Effector memory CD8-positive, alpha-beta T cell (primary cell): ENCODE results near the gene DYNC1I2.

Experiments used
- ATAC-seq: fragments of 150-1000 bp; cut with Tn5 transposase; replicated peaks from 2 replicates; pipeline ENCODE4 v1.10.0; 2021; ENCODE audit warnings: mild to moderate bottlenecking, moderate library complexity
- DNase-seq, 3 experiments: peaks; one replicate each; pipeline ENCODE4 v3.0.0; 2021
- H3K27ac Mint-ChIP-seq, 2 donors: one replicate each; pipeline ENCODE4 v1.8.0; 2022; ENCODE audit warnings: mild to moderate bottlenecking in 2 of 2, mixed read lengths in 2 of 2, moderate library complexity in 2 of 2
- H3K27me3 Mint-ChIP-seq, 2 donors: one replicate each; pipeline ENCODE4 v1.8.0; 2022; ENCODE audit warnings: mixed read lengths in 2 of 2
- H3K36me3 Mint-ChIP-seq: one replicate; pipeline ENCODE4 v1.8.0; 2022; ENCODE audit warnings: mild to moderate bottlenecking, moderate library complexity, mixed read lengths; ENCODE audit not compliant: insufficient read depth
- H3K4me1 Mint-ChIP-seq, 2 donors: one replicate each; pipeline ENCODE4 v1.8.0; 2022; ENCODE audit warnings: low read depth in 2 of 2, mixed read lengths in 2 of 2
- H3K4me3 Mint-ChIP-seq, 2 donors: one replicate each; pipeline ENCODE4 v1.8.0; 2022; ENCODE audit warnings: mild to moderate bottlenecking in 2 of 2, mixed read lengths in 2 of 2, moderate library complexity in 2 of 2
- H3K9me3 Mint-ChIP-seq, 2 donors: one replicate each; pipeline ENCODE4 v1.8.0; 2022; ENCODE audit warnings: mixed read lengths in 2 of 2
- total RNA-seq, 9 experiments: gene quantifications; one replicate each; lab custom pipeline; 2026; lab: John Stamatoyannopoulos, UW

DYNC1I2 gene
- total RNA-seq, result 32.9 to 93.1 (median 83.0) reads per million in 9 experiments

GRCh38 chr2:171687287-171688128 lies at the start of gene DYNC1I2:
TSS of gene DYNC1I2 (plus strand) at chr2:171687469. CDS start at chr2:171690156, 2,687 bp downstream.
- peak within 1 kb of the TSS; percentile 83 to 91 for H3K4me3 Mint-ChIP-seq
- H3K27me3 Mint-ChIP-seq, result no peaks in the 10 kb centered on the region
- peaks cover 31% of the 10 kb centered on the region for H3K36me3 Mint-ChIP-seq
- no peaks in the 10 kb centered on the region for H3K9me3 Mint-ChIP-seq
- H3K4me1 Mint-ChIP-seq, result peaks cover 18 to 30% of the 10 kb centered on the region in 2 donors
- H3K27ac Mint-ChIP-seq, result peak within 1 kb of the TSS; percentile 92 to 94
- peak; percentile 36 to 48 (median 41) for DNase-seq
- peak; percentile 74 for ATAC-seq

GRCh38 chr2:171651667-171652415 lies 35.4 kb upstream of the DYNC1I2 start:
- Mint-ChIP-seq H3K27ac (no peak overlapping the region), H3K4me3 (no peak overlapping the region), H3K36me3 (no peaks in the 10 kb centered on the region), H3K27me3 (peaks cover 69 to 71% of the 10 kb centered on the region in 2 donors), H3K4me1 (no peaks in the 10 kb centered on the region), H3K9me3 (peaks cover 5 to 8% of the 10 kb centered on the region in 2 donors)
- DNase-seq (no peak), ATAC-seq (no peak)

- Mint-ChIP-seq H3K4me3 (no peak overlapping the region), H3K27me3 (peaks cover 75 to 76% of the 10 kb centered on the region in 2 donors), H3K4me1 (no peaks in the 10 kb centered on the region), H3K9me3 (peaks cover 5 to 8% of the 10 kb centered on the region in 2 donors), H3K27ac (no peak overlapping the region), H3K36me3 (no peaks in the 10 kb centered on the region)
- ATAC-seq (no peak), DNase-seq (no peak)
Measured at GRCh38 chr2:171652416-171652785, 34.9 kb upstream of the DYNC1I2 start.

GRCh38 chr2:171655586-171655985 lies 31.7 kb upstream of the DYNC1I2 start:
- Mint-ChIP-seq H3K4me3 (no peak overlapping the region), H3K27ac (no peak overlapping the region), H3K4me1 (no peaks in the 10 kb centered on the region), H3K9me3 (peaks cover 5 to 8% of the 10 kb centered on the region in 2 donors), H3K36me3 (no peaks in the 10 kb centered on the region), H3K27me3 (peaks cover 61% of the 10 kb centered on the region in 2 donors)
- DNase-seq (no peak), ATAC-seq (no peak)

GRCh38 chr2:171667041-171667440 lies 20.2 kb upstream of the DYNC1I2 start:
- H3K36me3 Mint-ChIP-seq, result no peaks in the 10 kb centered on the region
- H3K9me3 Mint-ChIP-seq, result no peaks in the 10 kb centered on the region
- H3K4me1 Mint-ChIP-seq, result no peaks in the 10 kb centered on the region
- H3K4me3 Mint-ChIP-seq, result no peak overlapping the region
- no peak for ATAC-seq
- no peak for DNase-seq
- peaks cover 54 to 59% of the 10 kb centered on the region in 2 donors for H3K27me3 Mint-ChIP-seq
- H3K27ac Mint-ChIP-seq, result no peak overlapping the region

- H3K36me3 Mint-ChIP-seq, result no peaks in the 10 kb centered on the region
Measured at GRCh38 chr2:171668183-171668582, 19.1 kb upstream of the DYNC1I2 start.

GRCh38 chr2:171669121-171669520 lies 18.1 kb upstream of the DYNC1I2 start:
- Mint-ChIP-seq H3K27me3 (peaks cover 53 to 59% of the 10 kb centered on the region in 2 donors), H3K36me3 (no peaks in the 10 kb centered on the region), H3K4me1 (no peaks in the 10 kb centered on the region), H3K4me3 (no peak overlapping the region), H3K27ac (no peak overlapping the region), H3K9me3 (no peaks in the 10 kb centered on the region)
- ATAC-seq, result no peak
- no peak for DNase-seq

More at GRCh38 chr2:171668183-171668582, 19.1 kb upstream of the DYNC1I2 start:
- H3K27ac Mint-ChIP-seq, result no peak overlapping the region
- no peak overlapping the region for H3K4me3 Mint-ChIP-seq
- H3K9me3 Mint-ChIP-seq, result no peaks in the 10 kb centered on the region
- no peaks in the 10 kb centered on the region for H3K4me1 Mint-ChIP-seq
- ATAC-seq, result no peak
- DNase-seq, result no peak
- H3K27me3 Mint-ChIP-seq, result peaks cover 53 to 58% of the 10 kb centered on the region in 2 donors

GRCh38 chr2:171670655-171671054 lies 16.6 kb upstream of the DYNC1I2 start:
- Mint-ChIP-seq H3K27ac (no peak overlapping the region), H3K9me3 (no peaks in the 10 kb centered on the region), H3K4me1 (no peaks in the 10 kb centered on the region), H3K36me3 (no peaks in the 10 kb centered on the region), H3K4me3 (no peak overlapping the region), H3K27me3 (peaks cover 50 to 52% of the 10 kb centered on the region in 2 donors)
- ATAC-seq (no peak), DNase-seq (no peak)

- Mint-ChIP-seq H3K36me3 (no peaks in the 10 kb centered on the region), H3K4me3 (no peak overlapping the region), H3K27me3 (peaks cover 51 to 58% of the 10 kb centered on the region in 2 donors), H3K9me3 (no peaks in the 10 kb centered on the region), H3K4me1 (no peaks in the 10 kb centered on the region), H3K27ac (no peak overlapping the region)
- DNase-seq (no peak), ATAC-seq (no peak)
Measured at GRCh38 chr2:171671867-171672266, 15.4 kb upstream of the DYNC1I2 start.

GRCh38 chr2:171673905-171674304 lies 13.4 kb upstream of the DYNC1I2 start:
- DNase-seq, result no peak
- Mint-ChIP-seq H3K36me3 (no peaks in the 10 kb centered on the region), H3K27ac (no peak overlapping the region)

GRCh38 chr2:171675810-171676345 lies 11.4 kb upstream of the DYNC1I2 start:
- ATAC-seq (no peak), DNase-seq (no peak)
- H3K36me3 Mint-ChIP-seq, result no peaks in the 10 kb centered on the region
- no peaks in the 10 kb centered on the region for H3K9me3 Mint-ChIP-seq
- no peak overlapping the region for H3K4me3 Mint-ChIP-seq
- peaks cover 45 to 50% of the 10 kb centered on the region in 2 donors for H3K27me3 Mint-ChIP-seq
- no peaks in the 10 kb centered on the region for H3K4me1 Mint-ChIP-seq
- no peak overlapping the region for H3K27ac Mint-ChIP-seq

More at GRCh38 chr2:171673905-171674304, 13.4 kb upstream of the DYNC1I2 start:
- H3K4me1 Mint-ChIP-seq, result no peaks in the 10 kb centered on the region
- peaks cover 52 to 62% of the 10 kb centered on the region in 2 donors for H3K27me3 Mint-ChIP-seq
- no peak overlapping the region for H3K4me3 Mint-ChIP-seq
- H3K9me3 Mint-ChIP-seq, result no peaks in the 10 kb centered on the region
- no peak for ATAC-seq

- H3K27me3 Mint-ChIP-seq, result peaks cover 27 to 32% of the 10 kb centered on the region in 2 donors
- no peak overlapping the region for H3K4me3 Mint-ChIP-seq
- no peaks in the 10 kb centered on the region for H3K4me1 Mint-ChIP-seq
- no peak overlapping the region for H3K27ac Mint-ChIP-seq
- ATAC-seq, result no peak
- DNase-seq, result no peak
- H3K36me3 Mint-ChIP-seq, result no peaks in the 10 kb centered on the region
- H3K9me3 Mint-ChIP-seq, result no peaks in the 10 kb centered on the region
Measured at GRCh38 chr2:171678619-171679018, 8.7 kb upstream of the DYNC1I2 start.

- Mint-ChIP-seq H3K27me3 (no peaks in the 10 kb centered on the region), H3K4me3 (peak overlapping the region; percentile 83 to 91), H3K4me1 (peaks cover 18 to 36% of the 10 kb centered on the region in 2 donors), H3K9me3 (no peaks in the 10 kb centered on the region), H3K36me3 (peaks cover 36% of the 10 kb centered on the region), H3K27ac (peak overlapping the region; percentile 92 to 94)
- DNase-seq (no peak), ATAC-seq (peak; percentile 52)
Measured at GRCh38 chr2:171688129-171688465, 828 bp downstream of the DYNC1I2 start.
